SK-N-MC (cell line): Measurements from ENCODE around the gene MRPS34.

ENCODE experiments used
- EZH2 ChIP-seq: fragments of 200-600 bp; sonication (generic); IDR thresholded peaks from one replicate; pipeline ENCODE4 v1.6.1; 2017; ENCODE audit warnings: antibody characterized with exemption
- FOXP2 ChIP-seq: optimal IDR thresholded peaks from 2 replicates; pipeline ENCODE3; 2011; ENCODE audit warnings: mild to moderate bottlenecking, moderate library complexity; ENCODE audit not compliant: insufficient read depth; ENCODE audit errors: extremely low read length, control extremely low read depth
- POLR2AphosphoS5 ChIP-seq: IDR thresholded peaks from 2 replicates; pipeline ENCODE4 v1.6.1; 2012; ENCODE audit warnings: mild to moderate bottlenecking, low read depth, low read length, borderline replicate concordance

GRCh38 chr16:1751946-1752345 is 21.0 kb downstream of the MRPS34 start:
- TF ChIP-seq EZH2 (no peak), POLR2AphosphoS5 (no peak), FOXP2 (no peak)
